GM18907 (cell line): Measurements from ENCODE around the gene POP4.
A peak's percentile ranks its signal among the peaks of the same experiment; 100 is the strongest.
"Not testable (repeated sequence)": the region's sequence is repeated elsewhere in the genome, so short reads cannot be mapped to it uniquely, and the experiment has no call there.

ENCODE experiments used
- ATAC-seq: cut with Tn5 transposase; IDR thresholded peaks from one replicate; pipeline ENCODE4 v1.9.1; 2021; ENCODE audit warnings: mild to moderate bottlenecking, moderate library complexity; ENCODE audit not compliant: unreplicated experiment

Gene POP4

DNA sequence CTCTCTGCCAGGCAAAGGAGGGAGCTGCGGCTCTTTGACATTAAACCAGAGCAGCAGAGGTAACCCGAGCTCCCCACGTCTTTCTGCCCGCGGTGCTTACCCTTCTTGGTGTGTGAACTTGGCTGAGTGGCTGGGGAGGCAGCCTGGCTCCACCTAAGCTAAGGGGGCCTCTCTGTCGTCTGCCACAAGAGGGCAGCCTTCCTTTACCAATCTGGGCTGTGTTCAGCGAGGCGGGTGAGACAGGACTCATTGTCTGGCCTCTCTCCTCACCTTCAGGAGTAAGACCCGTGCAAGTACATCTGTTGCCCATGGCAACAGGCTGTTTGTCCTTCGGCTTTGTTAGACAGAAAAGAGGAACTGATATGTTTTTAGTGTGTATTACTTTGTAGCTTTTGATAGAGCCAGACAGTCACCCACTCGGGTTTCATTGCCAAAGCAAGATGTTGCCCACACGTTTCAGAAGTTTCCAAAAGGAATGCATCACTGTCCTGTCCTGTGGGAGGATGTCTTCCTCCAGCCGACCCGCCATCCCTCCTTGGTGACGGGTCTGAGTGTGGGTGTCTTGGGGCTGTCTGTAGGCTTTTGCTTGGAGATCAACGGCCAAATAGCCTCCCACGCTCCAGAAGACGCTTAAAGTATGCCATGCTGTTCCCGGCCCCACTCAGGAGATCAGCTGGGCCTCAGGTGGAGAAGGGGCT is 4.6 kb downstream of the POP4 start:
- ATAC-seq, result peak; percentile 66

DNA sequence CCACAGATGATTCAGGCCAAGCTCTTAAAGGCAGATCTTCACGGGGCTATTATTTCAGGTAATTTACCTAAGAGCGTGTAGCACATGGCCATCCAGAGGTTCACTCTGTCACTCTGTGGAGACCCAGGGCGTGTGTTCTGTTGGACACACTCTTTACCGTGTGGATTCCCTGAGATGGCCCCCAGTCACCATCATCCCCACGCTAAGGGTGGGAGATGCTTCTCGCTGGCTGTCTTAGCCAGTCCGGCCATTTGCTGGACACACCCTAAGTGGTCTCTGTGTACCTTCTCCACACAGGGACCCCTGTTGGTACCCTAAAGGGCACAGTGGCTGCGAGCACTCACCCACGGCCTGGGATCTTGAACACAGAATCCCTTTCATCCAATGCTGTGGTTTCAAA is 6.0 kb downstream of the POP4 start:
- no peak for ATAC-seq

DNA sequence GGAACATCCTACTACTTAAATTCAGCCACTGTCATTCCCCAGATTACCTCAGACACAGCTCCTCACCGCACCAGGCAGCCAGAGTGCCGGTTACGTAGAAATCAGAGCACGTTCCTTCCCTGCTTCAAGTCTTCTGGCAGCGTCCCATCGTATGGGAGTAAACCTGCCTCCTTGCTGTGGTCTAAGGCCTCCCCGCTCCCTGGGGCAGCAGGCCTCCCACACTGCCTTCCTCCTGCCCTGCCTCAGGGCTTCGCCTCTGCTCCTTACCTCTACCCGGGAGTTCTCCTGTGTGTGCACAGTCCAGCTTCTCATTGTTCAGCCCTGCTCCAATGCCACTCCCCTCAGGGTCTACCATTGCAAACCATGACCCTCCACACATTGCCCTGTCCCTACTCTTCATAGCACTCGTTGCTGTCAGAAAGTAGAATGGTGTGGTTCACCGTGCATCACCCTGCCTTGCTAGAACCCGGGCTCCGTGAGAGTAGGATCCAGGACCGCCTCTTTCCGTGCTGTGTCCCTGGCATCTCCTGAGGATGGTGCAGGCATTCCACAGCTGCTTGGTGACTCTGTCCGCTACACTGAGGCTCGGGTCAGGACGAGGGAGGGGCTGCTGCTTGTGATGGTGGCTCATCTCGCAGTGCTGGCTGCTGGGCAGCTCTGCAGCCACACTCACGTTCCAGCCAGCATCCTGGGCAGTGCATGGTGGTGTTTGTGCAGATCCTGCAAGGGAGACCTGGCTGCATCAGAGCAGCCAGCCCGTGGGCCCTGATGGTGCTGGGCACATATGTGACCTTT is 6.9 kb downstream of the POP4 start:
- no peak for ATAC-seq

DNA sequence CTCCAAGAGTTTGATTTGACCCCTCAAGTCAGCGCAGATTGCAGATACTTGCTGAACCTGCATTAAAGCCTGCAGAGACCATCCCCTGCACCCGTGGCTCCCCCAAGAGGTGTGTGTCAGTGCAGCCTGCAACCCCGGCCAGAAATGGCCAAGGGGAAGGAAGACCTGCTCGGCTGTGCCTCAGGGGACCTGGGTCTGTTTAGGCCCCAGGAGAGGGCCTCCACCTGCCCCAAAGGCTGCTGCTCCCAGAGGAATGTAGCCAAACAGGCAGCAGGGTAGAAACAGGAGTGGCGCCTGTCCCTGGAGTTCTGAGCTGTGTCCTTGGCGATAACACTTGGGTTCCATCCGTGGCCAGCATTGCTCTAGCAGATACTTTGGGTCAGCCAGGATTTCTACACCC is 8.0 kb downstream of the POP4 start:
- no peak for ATAC-seq

DNA sequence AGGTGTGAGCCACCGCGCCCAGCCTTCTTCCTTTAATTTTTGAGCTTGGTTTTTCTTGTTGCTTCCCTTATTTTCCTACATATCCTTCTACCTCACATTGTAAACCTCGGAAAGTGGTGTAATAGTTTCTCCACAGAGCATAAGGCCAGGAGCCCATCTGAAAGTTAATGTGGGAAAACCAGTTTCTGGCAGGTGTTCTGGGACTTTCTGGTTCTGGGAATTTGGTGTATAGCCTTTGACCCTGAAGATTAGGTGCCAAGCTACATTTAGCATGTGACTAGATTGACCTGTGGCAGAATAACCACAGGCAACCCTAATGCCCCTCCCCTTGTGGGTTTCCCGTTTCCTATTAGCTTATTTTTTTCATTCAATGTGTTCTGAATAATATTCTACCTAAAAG is 8.7 kb downstream of the POP4 start:
- no peak for ATAC-seq

DNA sequence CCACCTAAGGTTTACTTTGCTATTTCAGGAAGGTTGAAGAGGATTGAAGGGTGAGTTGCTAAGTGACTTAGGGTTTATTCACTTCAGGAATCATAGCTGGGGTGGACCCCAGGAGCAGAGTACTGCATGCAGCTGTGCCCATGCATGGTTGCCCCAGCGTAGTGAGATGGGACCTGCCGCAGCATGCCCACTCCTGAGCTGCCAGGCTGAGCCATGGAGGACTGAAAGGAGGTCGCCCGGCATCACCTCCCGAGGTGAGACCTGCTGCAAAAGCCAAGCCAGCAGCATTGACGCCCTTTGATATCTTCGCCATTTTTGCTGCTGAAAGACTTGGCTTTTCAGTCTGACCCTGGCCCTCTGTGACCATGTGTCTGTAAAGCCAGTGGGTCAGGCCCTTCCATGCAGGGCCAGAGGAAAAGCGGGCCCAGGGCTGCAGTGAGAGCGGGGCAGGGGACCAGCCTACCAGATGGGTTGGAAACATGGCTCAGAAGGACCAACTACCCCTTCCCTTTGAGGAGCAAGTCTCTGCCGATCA is 9.9 kb downstream of the POP4 start:
- ATAC-seq, result no peak

DNA sequence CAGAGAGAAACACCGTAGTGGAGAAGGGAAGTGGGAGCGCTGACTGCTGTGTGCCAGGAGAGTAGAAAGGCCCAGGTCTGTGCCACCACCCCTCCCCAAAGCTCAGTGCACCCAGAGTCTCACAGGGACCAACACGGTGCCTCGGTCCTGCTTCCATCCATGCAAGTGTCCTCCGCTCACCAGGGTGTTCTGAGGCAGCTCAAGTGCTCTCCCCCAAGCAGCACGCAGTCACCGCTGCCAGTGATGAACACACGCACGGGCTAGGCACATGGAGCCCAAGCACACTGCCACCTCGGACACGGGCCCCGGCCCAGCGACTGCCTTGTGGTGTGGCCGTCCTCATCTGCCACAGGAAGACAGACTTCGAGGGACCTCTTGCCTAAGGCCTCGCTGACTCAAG is 10.5 kb downstream of the POP4 start:
- no peak for ATAC-seq

DNA sequence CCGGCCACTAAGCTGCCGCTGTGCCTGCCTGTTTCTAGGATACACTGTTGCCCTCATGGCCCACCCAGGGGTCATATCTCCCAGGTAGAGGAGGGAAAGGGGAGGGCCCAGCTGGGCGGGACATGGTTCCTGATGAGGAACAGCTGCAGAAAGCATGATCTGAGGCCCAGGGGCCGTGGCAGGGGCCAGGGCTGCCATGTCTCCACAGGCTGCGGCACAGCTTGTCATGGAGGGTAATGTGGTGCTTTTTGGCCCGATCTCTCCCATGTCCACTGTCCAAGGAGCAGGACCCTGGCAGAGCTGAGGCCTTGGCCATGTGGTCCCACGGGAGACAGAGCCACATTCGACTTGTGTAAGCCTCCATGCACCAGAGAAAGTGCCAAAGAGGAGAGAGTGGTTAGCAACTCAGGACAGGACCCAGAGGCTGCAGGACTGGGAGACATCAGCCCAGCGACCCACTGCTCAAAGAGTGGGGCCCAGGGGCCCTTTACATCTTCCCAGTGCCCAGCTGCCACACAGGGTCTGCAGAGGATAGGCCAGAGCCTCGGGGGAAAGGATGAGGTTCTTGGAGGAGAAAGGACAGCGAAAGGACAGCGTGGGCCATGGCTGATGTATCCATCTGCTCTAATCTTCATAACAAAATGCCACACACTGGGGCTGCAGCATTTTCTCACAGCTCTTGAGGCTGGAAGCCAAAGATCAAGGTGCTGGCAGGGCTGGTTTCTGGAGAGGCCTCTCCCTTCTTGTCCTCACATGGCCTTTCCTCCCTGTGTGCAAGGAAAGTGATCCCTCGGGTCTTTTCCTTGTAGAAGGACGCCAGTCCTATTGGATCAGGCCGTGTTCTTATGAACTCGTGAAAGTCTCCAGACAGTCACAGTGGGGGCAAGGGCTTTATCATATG is 11.5 kb downstream of the POP4 start:
- no peak for ATAC-seq

DNA sequence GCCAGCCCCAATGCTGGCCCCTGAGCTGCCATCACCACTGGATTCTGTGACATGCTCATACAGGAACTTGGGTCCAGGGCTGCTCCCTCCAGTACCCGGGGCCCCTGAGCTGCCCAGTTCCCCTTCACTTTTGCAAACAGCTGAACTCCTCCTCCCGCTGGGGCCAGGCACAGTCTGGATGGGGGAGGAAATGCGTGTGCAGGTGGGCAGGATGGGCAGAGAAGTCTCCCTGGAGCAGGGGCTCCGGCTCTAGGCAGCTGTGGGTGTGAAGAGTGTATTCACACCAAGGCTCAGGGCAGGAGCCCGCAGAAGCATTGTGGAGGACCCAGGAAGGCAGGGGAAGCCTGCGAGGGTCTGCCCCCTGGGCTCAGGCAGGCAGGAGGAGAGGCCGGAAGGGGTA is 12.4 kb downstream of the POP4 start:
- no peak for ATAC-seq

DNA sequence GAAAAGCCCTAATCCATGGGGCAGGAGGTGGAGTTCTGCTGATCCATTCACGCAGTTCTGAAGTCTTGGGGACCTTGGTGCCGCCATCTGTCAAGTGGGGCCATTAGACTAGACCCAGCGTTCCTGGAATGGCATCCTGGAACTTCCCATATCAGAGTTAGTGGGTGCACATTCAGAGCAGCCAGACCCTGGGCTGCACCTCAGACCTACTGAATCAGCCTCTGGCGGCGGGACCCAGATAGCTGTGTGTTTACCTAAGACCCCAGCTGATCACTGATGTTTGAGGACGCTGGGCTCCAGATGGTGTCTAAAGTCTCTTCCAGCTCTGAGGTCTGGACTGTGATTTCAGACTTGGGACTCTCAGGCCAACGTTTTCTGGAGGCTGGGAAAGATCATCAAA is 12.8 kb downstream of the POP4 start:
- no peak for ATAC-seq

DNA sequence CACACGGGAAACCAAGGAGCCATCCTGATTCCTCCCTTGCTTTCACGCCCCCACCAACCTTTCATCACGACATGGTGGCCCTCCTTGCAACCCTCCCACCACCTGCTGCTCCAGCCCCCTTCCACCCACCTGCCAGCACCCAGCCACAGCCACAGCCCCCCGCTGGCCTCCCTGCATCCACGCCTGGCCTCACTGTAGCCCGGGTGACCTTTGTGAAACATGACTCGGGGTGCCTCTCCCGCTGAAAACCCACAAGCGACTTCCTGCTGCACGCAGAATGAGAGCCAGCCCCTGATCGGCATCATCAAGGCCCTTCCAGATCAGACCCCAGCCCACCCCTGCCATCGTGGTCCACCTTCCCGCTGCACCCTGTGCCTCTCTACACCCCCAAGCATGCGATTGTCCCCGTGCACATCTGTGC is 14.9 kb downstream of the POP4 start:
- ATAC-seq, result no peak

DNA sequence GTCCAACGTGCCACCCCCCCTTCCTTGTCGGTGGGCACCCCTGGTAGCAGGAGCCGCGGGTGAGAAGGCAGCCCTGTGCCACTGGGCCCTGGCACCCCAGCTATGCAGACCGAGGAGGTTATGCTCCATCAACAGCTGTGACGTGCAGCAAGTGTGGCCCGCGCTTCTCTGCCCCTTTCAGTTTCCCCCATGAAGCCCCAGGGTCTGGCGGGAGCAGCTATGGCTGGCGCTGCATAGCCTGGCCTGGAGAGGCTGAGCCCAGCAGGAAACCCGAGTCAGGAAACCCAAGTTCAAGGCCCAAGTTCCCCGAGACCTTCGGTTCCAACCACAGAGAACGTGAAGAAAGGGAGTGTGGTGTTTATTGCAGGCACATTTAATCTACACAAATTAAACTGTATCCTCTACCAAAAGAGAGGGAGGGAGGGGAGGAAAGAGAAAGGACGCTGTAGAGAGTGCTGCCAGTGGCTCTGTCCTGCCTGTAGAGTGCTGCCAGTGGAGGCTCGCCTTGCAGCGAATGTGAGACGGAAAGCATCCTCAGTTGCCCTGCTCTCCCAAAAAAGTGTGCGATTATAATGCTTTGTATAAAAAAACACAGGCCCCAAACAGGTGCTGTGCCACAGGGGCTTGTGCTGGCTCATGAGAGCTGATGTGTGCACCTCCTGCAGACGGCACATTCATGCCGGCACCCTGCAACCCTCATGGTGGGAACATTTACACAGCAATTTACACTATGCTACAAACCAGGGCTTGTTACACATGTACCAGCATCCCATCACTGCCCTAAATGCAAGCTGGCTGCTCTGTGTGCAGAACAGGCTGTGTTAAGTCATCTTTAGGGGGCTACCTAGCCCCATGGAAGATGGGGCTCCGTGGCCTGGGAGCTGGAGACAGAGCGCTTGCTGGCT is 16.3 kb downstream of the POP4 start:
- peak; percentile 68 for ATAC-seq

DNA sequence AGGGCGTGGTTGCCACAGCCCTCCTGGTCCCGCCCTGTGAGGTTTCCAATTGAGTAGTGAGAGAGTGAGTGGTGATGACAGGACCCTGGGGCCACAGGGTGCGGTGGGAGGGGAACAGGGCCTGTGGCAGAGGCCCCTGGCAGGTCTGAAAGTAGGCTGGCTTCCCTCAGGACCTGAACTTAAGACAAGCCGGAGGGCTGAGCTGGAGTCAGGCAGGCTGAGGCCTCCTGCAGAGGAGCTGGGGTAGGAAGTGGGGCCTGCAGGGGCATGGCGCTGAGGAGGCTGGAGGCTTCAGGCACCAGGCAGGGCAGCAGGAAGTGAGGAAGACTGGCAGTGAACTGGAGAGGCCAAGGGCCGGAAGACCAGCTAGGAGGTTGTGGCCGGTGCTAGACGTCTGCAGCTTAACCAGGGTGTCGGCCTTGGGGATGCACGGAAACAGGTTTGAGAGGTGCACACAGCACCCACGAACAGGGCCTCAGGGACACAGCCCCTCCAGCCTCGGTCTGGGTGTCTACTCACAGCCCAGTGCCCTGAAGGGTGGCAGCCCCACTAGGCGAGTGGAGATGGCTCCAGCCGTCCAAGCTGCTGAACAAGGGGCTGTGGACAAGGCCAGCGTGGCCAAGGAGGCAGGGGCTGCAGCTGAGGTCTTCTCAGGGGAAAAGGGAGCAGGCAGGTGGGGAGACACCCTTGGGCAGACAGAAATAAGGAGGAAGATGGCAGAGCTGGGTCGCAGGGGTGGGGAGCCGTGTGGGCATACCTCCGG is 17.8 kb downstream of the POP4 start:
- ATAC-seq, result no peak

DNA sequence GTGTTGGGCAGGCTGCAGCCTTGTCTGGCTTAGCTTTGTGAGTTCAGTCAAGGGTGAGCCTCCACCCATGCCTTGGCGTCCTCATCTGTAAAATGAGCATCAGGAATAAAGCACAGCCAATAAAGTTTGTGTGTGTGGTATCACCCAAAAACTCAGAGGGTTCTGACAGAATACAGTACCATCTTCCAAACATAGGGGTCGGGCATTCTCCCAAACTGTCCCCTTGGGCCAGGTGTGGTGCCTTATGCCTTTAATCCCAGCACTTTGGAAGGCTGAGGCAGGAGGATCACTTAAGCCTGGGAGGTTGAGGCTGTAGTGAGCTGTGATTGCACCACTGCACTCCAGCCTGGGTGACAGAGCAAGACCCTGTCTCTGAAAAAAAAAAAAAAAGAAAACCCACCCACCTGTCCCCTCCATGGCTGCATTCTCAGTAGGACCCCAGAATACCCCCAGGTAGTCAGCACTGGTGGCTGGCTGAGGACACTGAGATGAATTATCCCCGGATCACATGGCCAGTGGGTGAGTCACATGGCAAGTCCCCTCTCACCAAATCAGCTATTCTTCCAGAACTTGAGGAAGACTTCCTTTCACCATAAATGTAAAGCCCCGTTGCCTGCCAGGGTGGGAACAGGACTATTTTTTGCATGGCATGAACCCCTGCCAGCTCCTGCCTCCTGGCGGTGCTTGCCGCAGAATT is 18.6 kb downstream of the POP4 start:
- ATAC-seq, result no peak

DNA sequence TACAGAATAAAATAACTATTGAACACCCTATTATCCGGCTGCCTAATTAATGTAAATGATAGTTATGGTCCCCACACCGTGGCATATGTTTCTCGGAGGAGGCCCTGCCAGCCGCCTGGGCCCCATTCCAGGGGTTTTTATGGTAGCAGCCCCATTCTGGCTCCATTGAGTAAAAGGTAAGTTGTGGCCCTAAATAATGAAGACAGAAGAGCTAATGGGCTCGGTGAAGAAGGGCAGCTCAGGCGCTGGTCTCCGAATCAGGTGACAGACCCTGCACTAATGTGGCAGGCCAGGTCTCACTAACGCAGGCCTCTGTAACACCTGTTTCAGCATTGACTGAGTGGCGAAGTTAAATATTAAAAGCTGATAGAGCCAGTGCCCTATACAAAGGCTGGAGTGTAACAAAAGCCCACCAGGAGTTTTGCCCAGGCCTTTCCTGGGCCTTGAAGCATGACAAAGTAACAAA is 19.1 kb downstream of the POP4 start:
- ATAC-seq, result no peak

DNA sequence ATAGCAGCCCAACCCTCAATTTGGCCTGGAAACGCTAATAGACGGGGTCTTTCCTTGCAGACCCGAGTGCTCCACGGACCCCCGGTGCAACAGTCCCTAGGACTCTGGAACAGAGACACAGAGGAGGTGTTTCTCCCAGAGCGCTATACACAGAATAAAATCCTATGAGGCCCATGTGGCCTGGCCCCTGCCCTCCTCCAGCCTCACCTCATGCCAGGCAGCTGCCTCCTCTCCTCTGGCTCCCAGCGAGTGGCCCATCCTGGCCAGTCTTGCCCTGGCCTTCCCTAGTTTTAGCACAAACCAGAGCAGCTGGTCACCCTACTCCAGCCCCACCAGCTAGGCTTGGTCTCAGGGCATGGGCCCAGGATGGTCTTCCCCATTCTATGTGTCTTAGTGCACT is 20.3 kb downstream of the POP4 start:
- ATAC-seq, result no peak

DNA sequence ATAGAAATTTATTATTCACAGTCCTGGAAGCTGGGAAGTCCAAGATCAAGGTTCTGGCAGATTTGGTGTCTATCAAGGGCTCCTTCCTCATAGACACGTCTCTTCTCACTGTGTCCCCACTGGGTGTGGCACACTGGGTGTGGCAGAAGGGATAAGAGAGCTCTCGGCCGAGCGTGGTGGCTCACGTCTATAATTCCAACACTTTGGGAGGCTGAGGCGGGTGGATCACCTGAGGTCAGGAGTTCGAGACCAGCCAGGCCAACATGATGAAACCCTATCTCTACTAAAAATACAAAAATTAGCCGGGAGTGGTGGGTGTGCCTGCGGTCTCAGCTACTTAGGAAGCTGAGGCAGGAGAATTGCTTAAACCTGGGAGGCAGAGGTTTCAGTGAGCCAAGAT is 20.7 kb downstream of the POP4 start:
- not testable (repeated sequence) for ATAC-seq

DNA sequence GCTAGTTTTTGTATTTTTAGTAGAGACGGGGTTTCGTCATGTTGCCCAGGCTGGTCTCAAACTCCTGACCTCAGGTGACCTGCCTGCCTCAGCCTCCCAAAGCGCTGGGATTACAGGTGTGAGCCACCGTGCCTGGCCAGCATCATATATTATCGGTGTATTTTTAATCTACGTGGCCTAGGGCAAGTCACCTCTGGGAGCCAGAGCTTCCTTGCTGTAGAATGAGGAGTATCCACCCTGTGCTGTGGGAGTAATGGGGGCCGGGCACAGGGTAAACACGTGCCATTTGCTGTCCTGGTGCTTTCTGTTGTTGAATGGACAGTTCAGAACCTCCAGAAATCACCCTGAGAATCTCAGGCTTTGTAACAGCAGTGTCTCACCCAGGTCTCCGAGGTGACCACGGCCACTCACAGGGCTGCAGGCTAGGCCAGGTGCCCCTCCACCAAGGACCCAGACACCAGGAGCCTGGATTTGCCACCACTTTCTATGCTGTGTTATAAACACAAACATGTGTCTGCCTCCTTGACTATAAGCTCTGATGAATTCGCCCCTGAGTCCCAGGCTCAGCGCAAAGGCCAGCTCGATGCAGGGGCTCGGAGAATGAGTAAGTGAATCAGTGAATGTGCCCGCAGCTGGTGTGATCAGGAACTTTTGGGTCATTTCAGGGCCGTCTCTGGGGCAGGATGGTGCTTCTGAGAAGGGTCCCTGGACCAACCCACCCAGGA is 22.7 kb downstream of the POP4 start:
- no peak for ATAC-seq
